Neural progenitor cell (in vitro differentiated cells): ENCODE measurements around the gene ANXA11.

Experiments used
- EZH2phosphoT487 ChIP-seq: fragments of 200-600 bp; sonication (generic); IDR thresholded peaks from 2 replicates; pipeline ENCODE4 v1.6.1; 2017; ENCODE audit warnings: antibody characterized with exemption
- TF ChIP-seq, protein P1 (sequence below): fragments of 200-600 bp; sonication (generic); IDR thresholded peaks from 2 replicates; pipeline ENCODE4 v1.5.1; 2017; ENCODE audit warnings: antibody characterized with exemption, mild to moderate bottlenecking

DNA sequence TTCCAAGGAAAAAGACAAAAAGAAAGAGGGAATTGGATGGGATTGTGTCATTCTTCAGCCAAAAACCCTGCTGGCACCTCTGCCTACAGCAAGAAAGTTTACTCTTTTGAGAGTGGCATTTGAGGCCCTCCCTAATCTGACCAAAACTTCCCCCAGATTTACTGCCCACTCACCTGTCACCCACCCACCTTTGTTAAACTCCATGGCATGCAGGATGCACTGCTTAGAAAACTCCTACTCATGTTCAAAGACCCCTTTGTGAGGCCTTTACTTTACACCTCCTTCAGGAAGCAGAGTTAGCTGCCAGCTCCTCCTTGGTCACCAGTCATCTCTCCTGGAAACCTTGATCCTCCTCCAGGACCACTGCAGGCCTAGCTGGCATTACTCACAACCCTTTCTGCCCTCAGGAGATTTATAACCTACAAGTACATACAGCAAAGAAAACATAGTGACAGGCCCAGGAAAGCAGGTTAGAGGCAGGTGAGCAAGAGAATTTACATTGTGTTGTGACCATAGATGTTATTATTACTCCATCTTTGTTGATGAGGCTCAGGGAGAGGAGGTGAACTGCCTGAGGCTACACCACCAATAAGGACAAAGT, 83.1 kb downstream of the ANXA11 start:
- TF ChIP-seq, protein P1, sequence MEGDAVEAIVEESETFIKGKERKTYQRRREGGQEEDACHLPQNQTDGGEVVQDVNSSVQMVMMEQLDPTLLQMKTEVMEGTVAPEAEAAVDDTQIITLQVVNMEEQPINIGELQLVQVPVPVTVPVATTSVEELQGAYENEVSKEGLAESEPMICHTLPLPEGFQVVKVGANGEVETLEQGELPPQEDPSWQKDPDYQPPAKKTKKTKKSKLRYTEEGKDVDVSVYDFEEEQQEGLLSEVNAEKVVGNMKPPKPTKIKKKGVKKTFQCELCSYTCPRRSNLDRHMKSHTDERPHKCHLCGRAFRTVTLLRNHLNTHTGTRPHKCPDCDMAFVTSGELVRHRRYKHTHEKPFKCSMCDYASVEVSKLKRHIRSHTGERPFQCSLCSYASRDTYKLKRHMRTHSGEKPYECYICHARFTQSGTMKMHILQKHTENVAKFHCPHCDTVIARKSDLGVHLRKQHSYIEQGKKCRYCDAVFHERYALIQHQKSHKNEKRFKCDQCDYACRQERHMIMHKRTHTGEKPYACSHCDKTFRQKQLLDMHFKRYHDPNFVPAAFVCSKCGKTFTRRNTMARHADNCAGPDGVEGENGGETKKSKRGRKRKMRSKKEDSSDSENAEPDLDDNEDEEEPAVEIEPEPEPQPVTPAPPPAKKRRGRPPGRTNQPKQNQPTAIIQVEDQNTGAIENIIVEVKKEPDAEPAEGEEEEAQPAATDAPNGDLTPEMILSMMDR: no peak
- no peak for TF ChIP-seq EZH2phosphoT487
